Stimulated activated CD4-positive, alpha-beta T cell treated with anti-CD3 and anti-CD28 coated beads, TNF-alpha, amount 100 ng/mL, for 24 hours (primary cell): ENCODE measurements around the gene GPR151.
"Not testable (repeated sequence)": the region's sequence is repeated elsewhere in the genome, so short reads cannot be mapped to it uniquely, and the experiment has no call there.

ENCODE experiments used
- DNase-seq, 3 experiments: peaks; one replicate each; pipeline ENCODE4 v3.0.0-alpha.2; 2020; ENCODE audit warnings: low read depth in 3 of 3

The GPR151 gene

DNA sequence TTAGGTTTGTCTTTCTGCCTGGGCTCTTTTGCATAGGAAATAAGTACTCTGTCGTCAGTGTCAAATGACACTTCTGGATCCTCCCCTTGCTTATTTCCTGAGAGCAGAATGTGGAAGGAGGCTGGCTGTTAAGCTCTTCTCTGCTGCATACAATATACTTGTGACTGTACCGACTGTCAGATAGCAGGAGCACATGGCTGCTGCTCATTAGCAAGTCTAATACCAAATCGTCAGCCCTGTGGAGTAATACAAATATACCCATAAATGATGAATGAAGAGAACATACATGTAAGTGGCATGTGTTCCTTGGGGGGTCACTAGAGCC is at the start of gene GPR151:
GPR151 (minus strand) TSS at position 40 of the 325 bp plus-strand sequence. CDS start 77 bp downstream, outside the sequence.
- no peak for DNase-seq

GRCh38 chr5:146564007-146564762 is 48.2 kb upstream of the GPR151 start:
- no peak for DNase-seq

DNA sequence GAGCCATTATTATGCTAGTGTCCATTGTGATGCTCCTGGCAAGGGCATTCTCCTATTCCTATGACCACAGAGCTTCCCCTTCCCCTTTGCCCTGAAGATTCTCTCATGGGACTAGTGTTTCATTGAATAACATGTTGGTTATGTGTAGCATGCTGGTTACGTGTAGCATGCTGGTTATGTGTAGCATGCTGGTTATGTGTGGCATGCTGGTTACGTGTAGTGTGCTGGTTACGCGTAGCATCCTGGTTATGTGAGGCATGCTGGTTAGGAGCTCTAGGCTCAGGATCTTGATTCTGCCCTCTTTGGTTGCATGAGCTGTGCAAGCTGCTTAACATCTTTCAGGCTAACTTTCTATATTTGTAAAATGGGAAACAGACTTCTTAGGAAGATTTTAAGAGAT is 46.5 kb upstream of the GPR151 start:
- DNase-seq = no peak

- no peak for DNase-seq
Observed at GRCh38 chr5:146561711-146562110, 45.7 kb upstream of the GPR151 start.

- no peak for DNase-seq
Observed at GRCh38 chr5:146560205-146560812, 44.3 kb upstream of the GPR151 start.

GRCh38 chr5:146556884-146557283 is 40.9 kb upstream of the GPR151 start:
- not testable (repeated sequence) for DNase-seq

DNA sequence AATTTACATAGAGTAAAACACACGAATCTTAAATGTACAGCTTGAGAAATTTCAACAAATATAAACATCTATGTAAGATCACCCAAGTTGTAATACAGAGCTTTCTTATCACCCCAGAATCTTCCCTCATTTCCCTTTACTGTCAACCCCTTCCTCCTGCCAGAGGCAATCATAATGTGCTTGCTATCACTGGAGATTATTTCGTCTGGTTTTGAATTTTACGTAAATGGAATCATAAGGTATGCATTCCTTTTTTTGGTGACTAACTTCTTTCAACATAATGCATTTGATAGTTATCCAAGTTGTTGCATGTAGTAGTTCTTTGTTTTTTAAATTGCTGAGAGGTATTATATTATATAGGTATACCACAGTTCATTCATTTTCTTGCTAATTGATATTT is 37.5 kb upstream of the GPR151 start:
- DNase-seq = no peak

GRCh38 chr5:146549615-146550014 is 33.6 kb upstream of the GPR151 start:
- no peak for DNase-seq

DNA sequence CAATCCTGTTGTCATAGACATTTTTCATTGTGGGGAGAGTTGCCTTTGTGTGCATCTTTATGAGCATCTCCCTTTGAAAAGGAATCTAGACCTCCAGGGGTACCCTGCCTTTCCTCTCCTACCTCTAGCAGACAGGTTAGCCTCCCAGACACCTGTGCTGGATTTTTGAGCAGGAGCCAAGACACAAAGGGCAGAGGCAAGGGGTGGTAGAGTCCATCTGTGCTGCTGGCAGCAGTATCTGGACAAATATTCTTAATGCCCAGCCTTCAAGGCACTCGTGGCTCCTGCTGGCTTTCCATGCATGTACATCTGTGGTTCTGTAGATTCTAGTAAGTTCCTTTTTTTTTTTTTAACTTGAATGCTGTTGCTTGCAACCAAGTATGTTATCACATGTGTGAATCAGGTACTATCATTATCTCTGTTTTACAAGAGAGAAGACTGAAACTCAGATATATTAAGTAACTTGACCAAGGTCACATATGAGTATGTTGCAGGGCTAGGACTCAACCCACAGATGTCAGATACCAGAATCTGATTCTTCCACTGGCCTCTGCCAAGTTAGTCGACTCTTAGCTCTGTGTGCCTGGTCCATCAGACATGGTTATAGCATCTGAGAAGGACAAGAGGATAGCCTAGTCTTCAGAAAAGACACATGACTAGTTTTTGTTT is 32.9 kb upstream of the GPR151 start:
- no peak for DNase-seq

GRCh38 chr5:146544232-146544631 is 28.2 kb upstream of the GPR151 start:
- DNase-seq = no peak

- peak; percentile 20 to 68 (median 56) for DNase-seq
Observed at GRCh38 chr5:146541958-146542849, 26.2 kb upstream of the GPR151 start.

GRCh38 chr5:146540414-146540813 is 24.4 kb upstream of the GPR151 start:
- no peak for DNase-seq

GRCh38 chr5:146539973-146540372 is 24.0 kb upstream of the GPR151 start:
- no peak for DNase-seq

DNA sequence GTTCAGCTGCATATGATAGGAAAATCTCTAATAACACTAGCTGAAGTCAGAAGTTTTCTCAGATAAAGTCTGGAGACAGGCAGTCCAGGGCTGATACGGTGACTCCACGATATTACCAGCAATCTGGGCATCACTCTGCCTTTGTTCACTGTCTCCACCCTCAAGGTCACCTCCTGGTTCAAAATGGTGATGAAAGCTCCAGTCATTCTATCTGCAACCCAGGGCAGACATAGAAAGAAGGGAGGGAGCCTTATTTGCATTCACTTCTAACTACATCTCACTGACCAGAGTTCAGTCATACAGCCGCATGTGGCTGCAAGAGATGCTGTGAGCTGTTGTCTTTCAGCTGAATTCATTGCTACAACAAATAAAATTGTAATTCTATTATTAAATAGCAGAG is 22.4 kb upstream of the GPR151 start:
- no peak for DNase-seq

- no peak for DNase-seq
Observed at GRCh38 chr5:146533882-146534281, 17.9 kb upstream of the GPR151 start.

GRCh38 chr5:146533260-146533857 is 17.4 kb upstream of the GPR151 start:
- peak; percentile 50 to 67 (median 55) for DNase-seq

GRCh38 chr5:146529984-146530383 is 14.0 kb upstream of the GPR151 start:
- no peak for DNase-seq

GRCh38 chr5:146528236-146528635 is 12.2 kb upstream of the GPR151 start:
- DNase-seq = no peak

GRCh38 chr5:146527785-146528184 is 11.8 kb upstream of the GPR151 start:
- DNase-seq = no peak

DNA sequence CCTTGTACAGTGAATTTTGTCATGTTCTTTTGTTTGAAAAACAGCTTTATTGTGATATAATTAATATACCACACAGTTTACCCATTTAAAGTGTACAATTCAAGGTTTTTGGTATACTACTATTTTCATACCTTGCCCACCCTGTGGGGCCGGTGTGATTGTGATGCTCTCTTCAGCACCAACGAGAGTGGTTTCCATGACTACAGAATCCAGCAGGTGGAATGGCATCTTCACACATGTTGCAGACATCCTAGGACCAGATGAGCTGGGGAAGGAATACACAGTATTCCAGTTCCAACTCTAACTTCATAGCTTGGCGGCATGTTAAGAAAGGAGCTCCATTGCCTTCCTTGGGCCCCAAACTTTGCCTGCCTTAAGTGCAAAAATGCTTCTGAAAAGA is 7.7 kb upstream of the GPR151 start:
- DNase-seq = no peak

- no peak for DNase-seq
Observed at GRCh38 chr5:146521403-146522106, 5.6 kb upstream of the GPR151 start.
